GM18951 (cell line): Measurements from ENCODE around the gene SLC22A15.

Experiments used
- POLR2A ChIP-seq: IDR thresholded peaks from 4 replicates; pipeline ENCODE4 v1.6.1; 2011; ENCODE audit warnings: mild to moderate bottlenecking; ENCODE audit not compliant: insufficient read length, insufficient read depth; ENCODE audit errors: extremely low read depth
- in situ Hi-C: fragments of 300-500 bp; cut with MboI; formaldehyde crosslinking; loops from one replicate; pipeline ENCODE4 v1.12.0; 2022; ENCODE audit warnings: low sequenced_read_pairs, mixed read lengths, inconsistent platforms; ENCODE audit not compliant: unreplicated experiment

The SLC22A15 gene

GRCh38 chr1:116078699-116079223, 102.4 kb downstream of the SLC22A15 start:
- TF ChIP-seq POLR2A = no peak
- in situ Hi-C loops = no loop called here

- in situ Hi-C loops = no loop called here
- no peak for TF ChIP-seq POLR2A
Observed at GRCh38 chr1:116087628-116088027, 111.3 kb downstream of the SLC22A15 start.

- no peak for TF ChIP-seq POLR2A
- in situ Hi-C loops = no loop called here
Observed at GRCh38 chr1:116089870-116090269, 113.6 kb downstream of the SLC22A15 start.

GRCh38 chr1:116091083-116091482, 114.8 kb downstream of the SLC22A15 start:
- TF ChIP-seq POLR2A = no peak
- in situ Hi-C loops = no loop called here

GRCh38 chr1:116092752-116093489, 116.6 kb downstream of the SLC22A15 start:
- in situ Hi-C loops = no loop called here
- TF ChIP-seq POLR2A = no peak

- no peak for TF ChIP-seq POLR2A
- in situ Hi-C loops = no loop called here
Observed at GRCh38 chr1:116095027-116095426, 118.7 kb downstream of the SLC22A15 start.

GRCh38 chr1:116096013-116096618, 119.8 kb downstream of the SLC22A15 start:
- in situ Hi-C loops = no loop called here
- TF ChIP-seq POLR2A = no peak

- no peak for TF ChIP-seq POLR2A
- in situ Hi-C loops = no loop called here
Observed at GRCh38 chr1:116097626-116098025, 121.3 kb downstream of the SLC22A15 start.

GRCh38 chr1:116099379-116099778, 123.1 kb downstream of the SLC22A15 start:
- no peak for TF ChIP-seq POLR2A
- in situ Hi-C loops = no loop called here

- in situ Hi-C loops = no loop called here
- TF ChIP-seq POLR2A = no peak
Observed at GRCh38 chr1:116099919-116100318, 123.6 kb downstream of the SLC22A15 start.

GRCh38 chr1:116104667-116105066, 128.4 kb downstream of the SLC22A15 start:
- in situ Hi-C loops = no loop called here
- no peak for TF ChIP-seq POLR2A

- in situ Hi-C loops = no loop called here
- TF ChIP-seq POLR2A = no peak
Observed at GRCh38 chr1:116105996-116106395, 129.7 kb downstream of the SLC22A15 start.

GRCh38 chr1:116106646-116107045, 130.3 kb downstream of the SLC22A15 start:
- no peak for TF ChIP-seq POLR2A
- in situ Hi-C loops = no loop called here

- in situ Hi-C loops = no loop called here
Observed at GRCh38 chr1:116107371-116107770, 131.1 kb downstream of the SLC22A15 start.

More at GRCh38 chr1:116107371-116107770, 131.1 kb downstream of the SLC22A15 start:
- TF ChIP-seq POLR2A = no peak
